Stimulated activated CD4-positive, alpha-beta T cell treated with anti-CD3 and anti-CD28 coated beads, Interleukin-15, amount 100 ng/mL, for 48 hours (primary cell): ENCODE data around the gene AGPAT4.

ENCODE experiments used
- DNase-seq, 2 donors: peaks; one replicate each; pipeline ENCODE4 v3.0.0-alpha.2; 2020; ENCODE audit warnings: low read depth in 2 of 2

Gene AGPAT4

DNA sequence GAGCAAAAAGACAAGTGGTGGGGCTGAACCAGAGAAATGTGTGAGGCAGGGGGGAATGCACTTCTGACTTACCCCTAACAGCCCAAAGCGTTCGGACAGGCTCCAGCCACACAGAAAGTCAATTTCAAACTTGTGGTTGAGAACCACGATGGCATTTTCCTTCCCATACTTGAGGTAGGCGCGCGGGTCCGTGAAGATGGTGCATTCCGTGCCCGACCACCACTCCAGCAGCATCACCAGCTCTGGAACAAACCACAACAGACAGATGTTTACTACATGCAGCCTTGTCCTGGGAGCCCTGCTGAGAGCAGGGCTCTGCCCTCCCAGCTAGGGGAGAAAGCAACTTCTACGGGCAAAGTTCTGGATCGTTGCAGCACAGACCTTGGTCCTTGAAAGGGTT is 107.7 kb downstream of the AGPAT4 start:
- no peak for DNase-seq

DNA sequence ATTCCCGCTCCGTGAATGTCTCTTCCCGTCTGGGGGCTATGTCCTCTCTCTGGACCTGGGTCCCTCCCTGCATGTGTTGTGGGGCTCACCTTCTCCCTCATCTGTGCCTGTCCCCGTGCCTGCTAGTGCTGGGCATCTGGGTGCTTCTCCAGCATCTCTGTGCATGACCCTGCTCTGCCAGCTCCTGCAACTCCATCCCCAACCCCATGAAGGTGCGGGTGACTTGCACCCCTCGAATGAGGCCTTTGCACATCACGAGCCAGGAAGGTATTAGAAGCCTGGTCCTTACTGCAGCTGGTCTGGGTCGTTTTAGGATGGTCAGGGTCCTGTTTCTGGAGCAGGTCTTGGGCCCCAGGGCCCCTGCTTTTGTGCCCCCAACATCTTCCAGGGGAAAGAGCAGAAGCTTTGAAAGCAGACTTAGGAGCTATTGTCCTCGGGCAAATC is 109.7 kb downstream of the AGPAT4 start:
- no peak for DNase-seq

DNA sequence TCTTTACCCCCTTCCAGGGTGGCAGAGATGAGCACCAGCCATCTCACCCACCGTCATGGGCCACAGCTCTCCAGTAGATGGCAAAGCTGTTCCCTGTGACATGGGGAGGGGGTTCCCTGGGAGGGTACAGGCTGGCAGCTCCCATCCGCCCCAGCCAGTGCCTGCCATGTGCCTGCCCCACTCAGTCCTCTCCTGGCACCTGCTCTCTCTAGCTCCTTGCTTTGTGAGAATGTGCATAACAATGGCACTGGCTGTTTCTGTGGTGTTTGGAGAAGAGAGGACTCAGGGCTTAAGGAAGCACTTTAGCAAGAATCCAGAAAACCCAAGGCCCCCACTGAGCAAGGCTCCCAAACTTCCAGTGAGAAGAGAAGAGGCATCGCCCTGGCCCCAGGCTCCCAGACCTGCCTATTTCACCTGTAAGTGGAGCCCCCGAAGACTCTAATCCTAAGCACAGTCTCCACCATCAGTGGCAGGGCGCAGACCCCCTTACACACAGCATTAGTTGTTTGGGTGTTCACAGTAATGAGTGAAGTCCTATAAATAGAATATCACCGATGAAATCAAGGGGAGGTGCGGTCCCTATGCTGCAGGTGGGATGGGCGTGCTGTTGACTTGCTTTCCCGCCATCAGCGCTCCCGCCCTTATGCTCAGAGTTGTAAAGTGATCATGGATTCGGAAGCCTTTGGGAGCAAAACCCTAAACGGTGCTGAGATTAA is 110.2 kb downstream of the AGPAT4 start:
- DNase-seq: no peak

DNA sequence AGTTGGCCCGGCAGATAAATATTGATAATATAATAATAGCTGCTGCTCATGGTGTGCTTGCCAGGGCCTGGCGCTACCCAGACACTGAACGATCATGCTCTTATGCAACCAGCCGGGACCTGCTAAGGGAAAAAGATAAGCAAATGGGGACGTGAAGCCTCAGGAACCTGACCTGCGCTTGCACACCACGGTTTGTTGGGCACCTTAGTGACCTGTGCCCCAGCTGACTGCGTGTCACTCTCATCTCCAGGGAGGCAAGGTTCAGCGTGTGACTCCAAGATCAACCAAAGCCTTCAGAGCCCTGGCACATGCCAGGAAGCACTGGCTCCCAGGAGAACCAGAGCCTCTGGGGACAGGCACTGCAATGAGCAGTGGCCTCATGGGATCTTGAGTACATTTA is 111.1 kb downstream of the AGPAT4 start:
- DNase-seq: no peak

DNA sequence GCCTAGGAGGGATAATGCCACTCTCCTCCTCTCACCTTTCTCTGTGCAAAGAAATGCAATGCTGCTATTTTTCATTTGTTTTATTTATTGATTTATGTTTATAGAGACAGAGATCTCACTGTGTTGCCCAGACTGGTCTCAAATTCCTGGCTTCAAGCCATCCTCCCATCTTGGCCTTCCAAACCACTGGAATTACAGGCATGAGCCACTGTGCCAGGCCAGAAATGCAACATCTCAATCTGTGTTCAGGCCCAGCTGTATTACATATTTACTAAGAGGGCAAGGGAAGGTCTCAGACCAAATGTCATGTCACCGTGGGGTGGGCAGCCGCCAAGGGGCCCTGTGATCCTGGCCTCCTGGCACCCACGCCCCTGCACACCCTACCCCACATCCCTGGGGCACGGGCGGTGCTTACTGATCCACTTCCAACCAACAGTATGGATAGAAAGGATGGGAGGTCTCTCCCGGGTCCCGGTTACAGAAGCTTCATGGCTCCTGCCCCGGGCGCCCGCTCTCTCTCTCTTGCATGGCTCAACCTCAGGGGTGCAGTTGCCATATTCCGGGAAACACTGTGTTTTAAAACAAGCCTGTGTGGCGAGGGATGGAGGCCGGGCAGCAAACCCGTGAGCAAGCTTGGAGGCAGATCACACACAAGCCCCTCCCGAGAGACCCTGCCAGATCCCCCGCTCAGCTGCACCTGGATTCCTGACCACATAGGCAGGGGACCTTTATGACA is 111.8 kb downstream of the AGPAT4 start:
- DNase-seq: no peak

DNA sequence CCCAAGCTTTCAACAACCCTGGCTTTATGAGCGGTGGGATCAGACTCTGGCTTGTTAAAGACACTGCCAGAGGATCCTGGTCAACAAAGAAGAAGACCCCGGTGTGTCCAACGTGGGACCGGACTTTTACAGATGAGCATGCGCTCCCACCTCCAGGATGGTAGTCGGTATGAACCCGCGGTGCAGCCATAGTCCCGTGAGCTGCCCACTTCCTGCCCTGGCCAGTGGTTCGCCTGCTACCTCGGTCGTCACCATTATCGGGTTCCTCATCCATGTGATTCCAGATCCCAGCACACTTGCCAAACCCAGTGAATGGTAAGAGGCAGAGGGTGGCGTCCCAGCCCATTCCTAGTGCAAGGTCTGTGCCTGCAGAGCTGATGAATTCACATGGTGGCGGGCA is 112.7 kb downstream of the AGPAT4 start:
- no peak for DNase-seq

DNA sequence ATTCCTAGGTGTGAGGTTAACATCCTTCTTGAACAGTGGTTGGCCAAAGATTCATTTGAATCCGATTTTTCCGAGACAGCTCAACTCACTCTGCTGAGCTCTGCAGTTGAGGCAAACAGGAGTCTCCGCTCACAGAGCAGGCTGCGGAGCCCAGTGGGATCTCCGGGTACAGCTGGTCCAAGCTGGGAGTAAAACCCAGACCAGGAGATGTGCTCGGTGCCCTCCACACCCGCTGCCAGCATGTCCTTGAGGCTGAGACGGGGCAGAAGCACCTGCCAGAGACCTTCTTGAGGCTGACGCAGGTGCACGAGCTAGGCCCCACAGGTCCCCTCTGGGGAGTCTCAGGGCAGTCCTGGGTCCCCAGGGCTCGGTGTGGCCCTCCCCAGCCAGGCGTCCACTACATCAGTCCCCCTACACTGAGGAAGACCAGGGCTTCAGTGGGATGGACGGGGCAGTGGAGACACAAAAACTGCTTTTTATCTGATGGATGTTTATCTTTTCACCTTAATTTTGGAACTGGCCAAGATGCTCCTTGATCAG is 119.0 kb downstream of the AGPAT4 start:
- DNase-seq: no peak

DNA sequence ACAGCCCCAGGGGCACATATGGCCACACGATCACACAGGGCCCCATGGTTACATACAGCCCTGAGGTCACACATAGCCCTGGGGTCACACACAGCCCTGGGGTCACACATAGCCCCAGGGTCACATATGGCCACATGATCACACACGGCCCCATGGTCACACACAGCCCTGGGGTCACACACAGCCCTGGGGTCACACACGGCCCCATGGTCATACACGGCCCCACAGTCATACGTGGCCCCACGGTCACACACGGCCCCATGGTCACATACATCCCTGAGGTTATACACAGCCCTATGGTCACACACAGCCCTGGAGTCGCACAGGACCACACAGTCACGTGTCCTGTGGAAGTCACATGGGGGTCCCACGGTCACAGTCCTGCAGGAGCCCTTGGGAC is 120.1 kb downstream of the AGPAT4 start:
- no peak for DNase-seq

DNA sequence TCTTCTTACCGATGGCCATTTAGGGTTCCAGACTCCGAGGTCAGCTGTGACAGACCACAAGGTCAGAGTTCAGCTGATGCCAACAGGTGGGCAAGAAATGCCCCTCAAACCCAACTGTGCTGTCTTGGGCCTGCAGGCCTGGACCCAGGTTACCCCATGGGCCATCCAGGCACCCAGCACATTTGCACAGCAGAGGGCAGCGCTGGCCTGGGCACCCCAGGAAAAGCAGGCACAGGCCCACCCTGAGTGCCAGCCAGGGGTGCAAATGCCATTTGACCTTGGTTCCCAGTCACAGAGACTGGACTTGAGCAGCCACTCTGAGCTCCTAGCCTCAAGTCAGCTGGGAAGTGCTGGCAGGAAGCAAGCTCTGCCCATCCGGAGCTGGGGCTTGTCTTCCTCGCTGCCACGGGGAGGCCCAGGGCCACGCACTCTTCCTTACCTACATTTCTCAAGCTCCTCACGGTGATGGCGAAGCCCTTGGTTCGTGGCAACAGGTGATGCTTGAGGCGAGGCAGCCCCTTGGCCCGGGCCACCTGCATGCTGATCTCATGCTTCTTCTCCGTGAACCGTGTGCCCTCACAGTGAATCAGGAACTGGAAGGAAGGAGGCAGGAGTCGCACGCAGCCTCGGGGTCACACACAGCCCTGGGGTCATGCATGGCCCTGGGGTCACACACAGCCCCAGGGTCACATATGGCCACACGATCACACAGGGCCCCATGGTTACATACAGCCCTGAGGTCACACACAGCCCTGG is 120.8 kb downstream of the AGPAT4 start:
- no peak for DNase-seq

DNA sequence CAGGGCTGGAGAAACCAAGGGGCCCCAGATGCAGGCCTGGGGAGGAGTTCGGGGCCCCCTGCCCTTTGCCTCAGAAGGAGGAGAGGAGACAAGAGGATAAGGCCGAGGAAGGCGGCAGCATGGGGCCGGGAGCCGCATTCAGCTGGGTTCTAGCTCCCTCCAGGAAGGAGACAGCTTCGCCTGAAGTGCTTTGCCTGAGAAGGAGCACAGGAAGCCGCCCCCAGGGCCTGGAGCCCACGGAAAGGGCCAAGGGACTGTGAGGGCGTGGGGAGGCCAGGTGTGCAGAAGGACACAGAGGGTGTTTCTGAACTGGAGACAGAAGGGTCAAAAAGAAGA is 121.4 kb downstream of the AGPAT4 start:
- DNase-seq: no peak

DNA sequence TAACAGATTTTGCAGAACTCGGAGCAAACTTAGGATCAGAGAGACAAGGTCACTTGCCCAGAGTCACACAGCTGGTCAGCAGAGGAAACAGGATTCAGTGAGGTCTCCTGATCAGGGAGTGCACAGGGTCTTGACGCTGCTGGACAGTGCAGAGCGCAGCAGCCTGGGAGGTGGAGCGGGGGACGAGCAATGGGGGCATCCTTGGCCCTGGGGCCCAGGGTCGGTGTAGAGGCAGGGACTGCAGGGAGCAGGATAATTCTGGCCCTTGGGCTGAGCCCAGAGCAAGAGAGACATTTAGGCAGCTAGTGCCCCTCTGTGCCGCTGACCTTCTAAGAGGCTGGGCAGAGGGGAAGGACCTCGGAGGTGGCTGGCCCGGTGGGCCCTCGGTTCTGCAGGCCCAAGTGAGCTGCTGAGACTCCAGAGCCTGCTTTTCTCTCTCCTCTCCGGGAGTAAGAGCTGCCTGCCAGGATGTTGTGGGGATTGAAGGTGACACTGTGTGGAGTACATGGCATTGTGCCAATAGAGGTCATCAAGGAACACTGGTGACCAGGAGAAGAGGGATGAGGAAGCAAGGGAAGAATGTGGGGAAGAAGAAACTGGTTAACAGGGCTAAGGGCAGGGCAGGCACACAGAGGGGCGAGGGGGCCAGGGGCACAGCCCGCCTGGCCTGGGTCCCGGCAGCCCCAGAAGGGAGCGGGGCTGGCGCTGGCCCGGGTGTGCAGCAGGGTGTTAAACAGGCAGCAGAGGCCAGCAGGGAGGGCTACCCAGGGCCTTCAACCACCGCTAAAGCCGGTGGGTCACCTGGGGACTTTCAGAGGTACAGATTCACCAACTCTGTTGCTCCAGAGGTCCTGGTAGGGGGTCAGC is 122.0 kb downstream of the AGPAT4 start:
- DNase-seq: no peak

DNA sequence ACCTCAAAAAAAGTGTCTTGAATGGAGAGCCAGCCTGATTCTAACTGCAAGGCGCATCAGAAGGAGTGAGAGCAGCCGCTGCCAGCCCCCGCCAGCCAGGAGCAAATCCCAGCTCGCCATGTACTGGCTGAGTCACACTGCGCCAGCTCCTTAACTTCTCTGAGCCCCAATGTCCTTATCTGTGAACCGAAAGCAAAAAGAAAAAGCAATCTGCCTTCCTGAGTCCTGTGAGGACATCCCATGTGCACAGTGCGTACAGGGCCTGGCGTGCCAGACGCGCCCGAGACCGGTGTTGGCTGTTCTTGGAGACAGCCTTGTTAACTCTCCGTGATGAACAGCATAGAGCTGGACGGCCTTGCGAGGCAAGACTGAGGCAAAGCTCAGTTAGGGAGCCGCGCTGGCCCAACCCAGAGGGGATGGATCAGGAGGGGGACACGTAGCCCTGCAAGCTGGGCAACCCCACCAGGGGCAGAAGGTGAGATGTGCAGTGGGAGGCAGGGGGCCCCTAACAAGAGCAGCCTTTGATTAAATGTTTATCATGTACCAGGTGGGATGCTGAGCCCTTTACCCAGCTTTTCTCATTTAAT is 122.7 kb downstream of the AGPAT4 start:
- no peak for DNase-seq

DNA sequence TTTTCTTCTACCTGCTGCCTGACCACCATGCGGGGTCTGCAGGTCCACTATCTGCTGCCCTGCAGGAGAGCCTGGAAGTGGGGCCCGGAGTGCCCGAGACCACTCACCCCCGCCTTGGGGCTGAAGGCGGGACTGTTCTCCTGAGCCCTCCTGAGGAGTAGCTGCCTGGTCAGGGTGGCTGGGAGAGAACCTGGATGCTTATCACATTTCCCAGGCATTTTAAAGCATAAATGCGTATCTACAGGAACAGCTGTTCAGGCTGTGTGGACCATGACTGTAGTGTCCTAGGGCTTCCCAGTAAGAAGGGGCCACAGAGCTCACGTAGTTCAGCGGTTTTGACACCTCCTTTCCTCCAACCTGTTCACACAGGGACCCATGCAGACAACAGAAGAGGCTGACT is 123.3 kb downstream of the AGPAT4 start:
- DNase-seq: no peak

DNA sequence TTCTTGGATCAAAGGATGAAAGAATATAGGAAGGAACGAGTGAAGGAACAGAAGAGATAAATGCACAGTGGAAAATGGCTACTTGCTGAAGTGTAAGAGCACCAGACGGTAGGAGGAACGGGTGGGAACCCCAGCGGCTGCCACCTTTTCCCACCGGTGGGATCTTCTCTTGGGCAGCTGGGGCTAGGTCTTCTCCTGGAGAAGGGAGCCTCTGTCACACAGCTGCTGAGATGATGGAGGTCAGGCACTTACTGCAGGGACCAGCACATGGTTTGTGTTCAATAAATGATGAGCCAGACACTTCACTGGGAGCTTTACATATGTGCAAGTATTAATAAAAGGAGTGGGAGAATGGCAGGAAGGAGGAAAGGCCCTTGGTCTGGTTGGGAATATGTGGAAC is 123.7 kb downstream of the AGPAT4 start:
- no peak for DNase-seq

DNA sequence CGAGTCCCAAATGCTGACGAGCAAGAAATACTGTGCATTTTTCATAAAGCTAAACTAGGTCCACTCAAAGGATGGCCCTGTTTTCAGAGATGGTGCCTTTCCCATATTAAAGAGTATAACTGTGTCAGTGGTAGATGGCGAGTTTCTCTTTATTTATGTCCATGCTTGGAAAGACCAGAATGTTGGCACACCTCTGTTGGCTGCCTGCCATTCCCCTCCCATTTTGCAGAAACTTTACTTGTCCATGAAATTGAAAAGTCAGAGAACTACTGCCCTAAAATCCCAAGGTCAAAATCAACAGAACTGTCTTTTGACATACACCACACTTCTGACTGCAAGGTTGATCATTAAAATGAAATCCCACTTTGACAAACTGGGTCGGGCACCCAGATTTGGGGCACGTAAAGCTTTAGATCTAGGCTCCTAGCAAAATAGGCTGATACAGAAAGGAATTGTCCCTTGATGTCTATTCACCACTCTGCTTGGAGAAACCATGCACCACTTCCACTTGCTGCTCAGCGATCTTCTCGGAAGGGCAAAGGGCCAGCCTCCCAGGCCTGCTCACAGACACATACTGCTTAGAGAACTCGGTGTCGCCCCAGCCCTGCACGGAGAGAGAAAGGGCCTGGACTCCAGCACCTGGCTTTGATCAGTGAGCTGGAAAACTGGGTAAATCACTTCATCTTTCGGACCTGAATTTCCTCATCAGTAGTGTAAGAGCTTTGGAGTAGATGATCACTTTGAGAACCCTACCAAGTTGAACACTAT is 130.0 kb downstream of the AGPAT4 start:
- DNase-seq: no peak

DNA sequence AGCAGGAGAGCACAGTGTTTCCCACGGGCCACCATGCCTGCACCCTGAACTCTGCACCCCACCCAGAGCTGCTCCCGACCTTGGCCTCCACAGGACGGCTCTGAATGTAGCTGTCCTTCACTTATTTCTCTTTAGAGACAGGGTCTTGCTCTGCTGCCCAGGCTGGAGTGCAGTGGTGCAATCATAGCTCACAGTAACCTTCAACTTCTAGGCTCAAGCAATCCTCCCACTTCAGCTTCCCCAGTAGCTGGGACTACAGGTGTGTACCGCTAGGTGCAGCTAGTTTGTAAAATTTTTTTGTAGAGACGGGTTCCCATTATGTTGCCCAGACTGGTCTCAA is 130.9 kb downstream of the AGPAT4 start:
- no peak for DNase-seq

DNA sequence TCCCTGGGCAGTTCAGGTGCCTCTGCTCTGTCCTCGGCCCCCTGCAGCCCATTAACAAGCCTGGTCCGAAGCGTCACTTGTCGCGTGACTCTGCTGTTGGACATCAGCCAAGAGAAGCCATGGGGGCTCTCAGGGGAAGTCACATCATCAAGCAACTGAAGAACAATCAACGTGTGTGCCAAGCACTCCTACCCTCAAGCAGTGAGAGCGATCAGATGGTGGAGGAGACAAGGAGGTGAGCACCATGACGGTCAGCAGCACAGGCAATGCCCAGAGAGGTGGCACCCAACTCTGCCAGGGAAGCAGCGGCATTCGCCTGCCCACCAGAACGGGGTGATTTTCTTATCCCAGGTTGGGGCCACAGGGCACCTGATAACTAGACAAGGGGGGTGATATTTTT is 132.7 kb downstream of the AGPAT4 start:
- DNase-seq: no peak

DNA sequence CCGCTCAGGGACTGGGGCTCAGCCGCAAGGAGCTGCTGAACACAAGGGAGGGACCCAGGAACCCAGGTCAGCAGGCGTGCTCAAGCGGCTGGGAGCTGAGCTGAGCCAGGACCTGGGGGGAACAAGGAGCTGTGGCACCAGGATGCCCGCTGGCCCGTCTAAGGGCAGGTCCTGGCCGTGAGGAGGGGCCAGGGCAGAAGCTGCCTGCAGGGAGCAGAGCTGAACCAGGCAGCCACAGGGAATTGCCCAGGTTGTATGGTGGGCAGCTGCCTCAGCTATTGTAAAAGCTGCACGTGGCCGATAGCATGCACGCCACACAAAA is 133.3 kb downstream of the AGPAT4 start:
- DNase-seq: no peak

DNA sequence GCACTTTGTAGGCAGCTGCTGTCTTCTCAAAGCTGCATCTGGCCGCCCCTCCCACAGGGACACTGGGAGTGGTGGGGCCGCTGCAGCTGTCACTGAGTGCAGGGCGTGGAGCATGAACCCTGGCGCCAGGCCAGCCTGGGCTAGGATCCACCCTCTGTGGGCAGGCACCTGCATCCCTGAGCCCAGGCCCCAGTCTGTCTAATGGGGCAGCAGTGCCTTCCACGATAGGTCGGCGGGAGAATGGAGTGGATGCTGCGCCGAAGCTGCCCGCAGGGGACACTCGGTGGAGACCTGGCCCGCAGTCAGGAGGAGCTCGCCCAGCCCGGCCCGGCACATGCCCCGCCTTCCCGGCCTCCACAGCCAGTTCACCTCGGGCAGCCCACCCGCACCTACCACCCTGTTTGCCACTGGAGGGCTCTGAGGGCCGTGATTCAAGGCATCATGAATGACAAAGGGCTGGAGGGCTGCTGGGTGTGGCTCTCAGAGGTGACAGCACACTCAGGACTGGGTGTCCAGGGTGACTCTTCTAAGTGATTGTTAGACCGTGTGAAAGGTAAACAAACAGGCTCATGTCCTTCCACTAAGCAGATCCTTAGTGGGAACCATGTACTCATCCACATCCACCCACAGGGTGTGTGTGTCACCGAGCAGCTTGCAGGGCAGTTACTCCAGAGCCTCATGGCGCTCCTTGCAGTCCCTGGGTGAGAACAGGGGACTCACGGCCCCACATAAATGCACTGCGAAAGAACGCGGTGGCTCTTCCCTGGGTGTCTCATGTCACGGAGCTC is 133.9 kb downstream of the AGPAT4 start:
- no peak for DNase-seq

DNA sequence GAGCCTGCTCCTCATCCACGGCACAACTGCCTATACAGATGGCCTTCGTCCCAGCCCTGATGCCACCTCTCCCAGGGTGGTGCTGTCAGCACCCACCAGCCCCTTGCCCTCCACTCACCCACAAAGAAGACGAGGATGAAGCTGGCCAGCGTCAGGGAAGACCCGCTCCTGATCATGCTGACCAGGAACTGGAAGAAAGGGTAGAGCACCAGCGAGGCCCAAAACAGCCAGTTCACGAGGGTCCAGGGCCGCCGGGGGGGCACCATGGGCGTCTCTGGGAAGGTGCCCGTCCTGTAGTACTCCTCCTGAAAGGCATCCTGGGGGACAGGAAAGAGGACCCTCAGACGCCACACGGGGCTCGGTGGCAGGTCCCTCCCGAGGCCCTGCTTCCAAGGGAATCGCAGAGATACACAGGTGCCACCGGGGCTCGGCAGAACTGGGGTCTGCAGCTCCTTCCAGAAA is 134.5 kb downstream of the AGPAT4 start:
- no peak for DNase-seq
